H4 (cell line): Measurements from ENCODE around the gene FGF22. TPM values are rescaled to one million over a fixed set of nuclear protein-coding genes. Genes with fewer than 3 reads are reported as not detected.
"Not testable (repeated sequence)": the region's sequence is repeated elsewhere in the genome, so short reads cannot be mapped to it uniquely, and the experiment has no call there.

ENCODE experiments used
- DNase-seq: peaks from one replicate; pipeline ENCODE4 v3.0.0-alpha.2; 2015; ENCODE audit warnings: low spot score
- total RNA-seq: library from RNA; depleted of rRNA; stranded (reverse); fragments of >200 nt; shearing (Covaris generic); gene quantifications from 2 replicates; pipeline ENCODE4 v1.2.3, GENCODE V29; 2014

Gene FGF22
- total RNA-seq, 1 experiment from 2014 or later = not detected

- no peak for DNase-seq
Observed at GRCh38 chr19:621819-622218, 17.9 kb upstream of the FGF22 start.

- no peak for DNase-seq
Observed at GRCh38 chr19:622666-623065, 17.0 kb upstream of the FGF22 start.

- no peak for DNase-seq
Observed at GRCh38 chr19:623175-623916, 16.3 kb upstream of the FGF22 start.

GRCh38 chr19:623974-624373 is 15.7 kb upstream of the FGF22 start:
- DNase-seq = peak; percentile 90

- no peak for DNase-seq
Observed at GRCh38 chr19:624433-625109, 15.1 kb upstream of the FGF22 start.

GRCh38 chr19:625257-625656 is 14.4 kb upstream of the FGF22 start:
- no peak for DNase-seq

- DNase-seq = not testable (repeated sequence)
Observed at GRCh38 chr19:626566-626965, 13.1 kb upstream of the FGF22 start.

- no peak for DNase-seq
Observed at GRCh38 chr19:628168-628567, 11.5 kb upstream of the FGF22 start.

- not testable (repeated sequence) for DNase-seq
Observed at GRCh38 chr19:629515-629914, 10.2 kb upstream of the FGF22 start.

- no peak for DNase-seq
Observed at GRCh38 chr19:629961-630714, 9.5 kb upstream of the FGF22 start.

GRCh38 chr19:632579-633067 is 7.1 kb upstream of the FGF22 start:
- DNase-seq = peak; percentile 36

- DNase-seq = peak; percentile 98
Observed at GRCh38 chr19:633068-633785, 6.5 kb upstream of the FGF22 start, which contains the start of gene POLRMT. Gene POLRMT (minus strand): TSS chr19:633537. CDS start chr19:633512, 25 bp downstream.

GRCh38 chr19:633786-634639 is 5.7 kb upstream of the FGF22 start:
- DNase-seq = no peak

- no peak for DNase-seq
Observed at GRCh38 chr19:634975-635652, 4.6 kb upstream of the FGF22 start.

GRCh38 chr19:638906-639252 is 800 bp upstream of the FGF22 start:
- no peak for DNase-seq

- DNase-seq = no peak
Observed at GRCh38 chr19:640161-640558, 481 bp downstream of the FGF22 start.

GRCh38 chr19:640606-641189 is 1.0 kb downstream of the FGF22 start:
- DNase-seq = no peak

- no peak for DNase-seq
Observed at GRCh38 chr19:641702-642101, 2.0 kb downstream of the FGF22 start.

- no peak for DNase-seq
Observed at GRCh38 chr19:642767-643727, 3.4 kb downstream of the FGF22 start.
